ENCODE results near the gene FBXO2.
A peak's percentile ranks its signal among the peaks of the same experiment; 100 is the strongest.

FBXO2 gene, protein sequence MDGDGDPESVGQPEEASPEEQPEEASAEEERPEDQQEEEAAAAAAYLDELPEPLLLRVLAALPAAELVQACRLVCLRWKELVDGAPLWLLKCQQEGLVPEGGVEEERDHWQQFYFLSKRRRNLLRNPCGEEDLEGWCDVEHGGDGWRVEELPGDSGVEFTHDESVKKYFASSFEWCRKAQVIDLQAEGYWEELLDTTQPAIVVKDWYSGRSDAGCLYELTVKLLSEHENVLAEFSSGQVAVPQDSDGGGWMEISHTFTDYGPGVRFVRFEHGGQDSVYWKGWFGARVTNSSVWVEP

DNA sequence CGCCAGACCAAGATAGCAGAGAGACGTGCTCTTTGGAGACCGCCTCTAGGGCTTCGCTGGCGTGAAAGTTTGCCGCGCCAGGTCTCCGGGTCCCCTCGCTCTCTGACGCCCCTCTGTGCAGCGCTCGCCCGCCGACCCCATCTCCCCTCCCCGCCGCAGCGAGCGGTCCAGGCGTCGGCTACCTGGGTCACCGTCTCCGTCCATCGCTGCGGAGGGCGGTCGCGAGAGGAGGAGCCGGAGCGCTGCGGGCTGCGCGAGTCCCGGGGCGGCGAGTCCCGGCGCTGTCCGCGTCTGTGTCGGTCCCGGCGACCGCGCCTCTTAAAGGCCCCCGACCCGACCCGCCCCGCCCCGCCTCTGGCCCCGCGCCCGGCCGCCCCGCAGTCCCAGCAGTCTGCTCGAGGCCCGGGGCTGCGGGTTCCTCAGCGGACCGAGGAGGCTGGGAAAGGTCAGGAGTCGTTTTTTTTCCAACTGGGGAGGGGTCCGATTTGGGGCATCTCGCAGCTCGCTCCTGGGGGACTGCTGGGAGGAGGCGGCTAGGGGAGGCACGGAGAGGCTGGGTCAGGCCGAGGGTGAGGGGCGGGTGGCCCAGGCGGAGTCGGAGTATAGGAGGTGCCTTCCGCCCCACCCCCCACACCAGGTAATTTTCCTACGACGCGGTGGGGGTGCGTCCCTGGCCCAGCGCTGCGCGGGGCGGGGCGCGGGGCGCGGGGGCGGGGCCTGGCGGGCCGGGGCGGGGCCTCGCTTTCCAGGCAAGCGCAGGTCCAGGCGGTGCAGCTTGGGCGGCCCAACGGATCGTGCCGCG lies at the start of gene FBXO2, which contains the start of gene FBXO44:
Gene FBXO2, minus strand, starts transcription at position 293 of the 802 bp plus-strand sequence. Its CDS starts 89 bp downstream, at position 204.
Gene FBXO44, plus strand, starts transcription at position 741 of the 802 bp plus-strand sequence. CDS start 959 bp downstream, outside the sequence.
- TF ChIP-seq, protein P1, sequence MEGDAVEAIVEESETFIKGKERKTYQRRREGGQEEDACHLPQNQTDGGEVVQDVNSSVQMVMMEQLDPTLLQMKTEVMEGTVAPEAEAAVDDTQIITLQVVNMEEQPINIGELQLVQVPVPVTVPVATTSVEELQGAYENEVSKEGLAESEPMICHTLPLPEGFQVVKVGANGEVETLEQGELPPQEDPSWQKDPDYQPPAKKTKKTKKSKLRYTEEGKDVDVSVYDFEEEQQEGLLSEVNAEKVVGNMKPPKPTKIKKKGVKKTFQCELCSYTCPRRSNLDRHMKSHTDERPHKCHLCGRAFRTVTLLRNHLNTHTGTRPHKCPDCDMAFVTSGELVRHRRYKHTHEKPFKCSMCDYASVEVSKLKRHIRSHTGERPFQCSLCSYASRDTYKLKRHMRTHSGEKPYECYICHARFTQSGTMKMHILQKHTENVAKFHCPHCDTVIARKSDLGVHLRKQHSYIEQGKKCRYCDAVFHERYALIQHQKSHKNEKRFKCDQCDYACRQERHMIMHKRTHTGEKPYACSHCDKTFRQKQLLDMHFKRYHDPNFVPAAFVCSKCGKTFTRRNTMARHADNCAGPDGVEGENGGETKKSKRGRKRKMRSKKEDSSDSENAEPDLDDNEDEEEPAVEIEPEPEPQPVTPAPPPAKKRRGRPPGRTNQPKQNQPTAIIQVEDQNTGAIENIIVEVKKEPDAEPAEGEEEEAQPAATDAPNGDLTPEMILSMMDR (IDR thresholded peaks at IDR 0.05; ENCODE audit: borderline replicate concordance, control extremely low read depth, extremely low read depth, insufficient read depth, missing control alignments), result no peak
- in situ Hi-C loops (cut with MboI; ENCODE audit: low sequenced_read_pairs, unreplicated experiment), result loop anchor here (10.0 kb wide), 1 partner anchor 60 kb away; no protein-coding TSS in a partner anchor
- DNase-seq (ENCODE audit: low spot score), result peak; percentile 86

DNA sequence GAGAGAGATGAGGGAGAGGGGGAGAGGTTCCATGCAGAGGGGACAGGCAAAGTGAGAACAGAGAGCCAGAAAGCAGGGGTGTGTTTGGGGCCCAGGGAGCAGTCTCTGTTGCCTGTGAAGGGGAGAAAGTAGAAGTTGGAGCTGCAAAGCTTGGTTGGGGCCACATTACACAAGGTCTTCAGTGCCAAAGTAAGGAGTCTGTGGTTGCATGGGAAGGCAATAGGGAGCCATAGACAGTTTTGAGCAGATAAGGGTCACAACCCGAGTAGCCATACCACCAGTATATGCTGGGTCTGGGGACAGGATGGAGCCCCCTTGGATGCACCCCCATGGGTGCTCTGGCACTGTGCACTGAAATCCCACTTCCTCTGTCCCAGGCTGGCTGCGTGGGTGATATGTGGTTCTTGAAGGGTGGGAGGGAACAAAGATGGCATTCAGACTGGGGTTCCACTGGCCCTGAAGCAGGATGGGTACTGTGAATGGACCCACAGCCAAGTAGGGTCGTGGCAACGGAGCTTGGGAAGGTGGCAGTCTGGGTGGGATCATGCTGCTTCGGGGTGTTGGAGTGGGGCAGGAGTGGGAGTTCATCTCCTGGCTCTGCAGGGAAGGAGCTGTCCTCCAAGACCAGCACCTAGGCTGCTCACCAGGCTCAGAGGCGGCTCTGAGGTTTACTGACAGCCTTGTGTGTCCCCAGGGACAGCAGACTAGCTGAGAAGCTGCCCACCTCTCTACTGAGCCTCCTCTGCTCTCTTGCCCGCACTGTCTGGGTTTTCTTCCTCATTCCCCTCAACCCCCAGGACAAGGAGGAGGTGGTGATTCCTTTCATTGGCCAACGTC lies 49.3 kb upstream of the FBXO2 start:
- in situ Hi-C loops (cut with MboI; ENCODE audit: low sequenced_read_pairs, unreplicated experiment), result no loop called here

GRCh38 chr1:11701981-11702803 lies 48.0 kb upstream of the FBXO2 start:
- TF ChIP-seq, protein P1 (IDR thresholded peaks at IDR 0.05; ENCODE audit: borderline replicate concordance, control extremely low read depth, extremely low read depth, insufficient read depth, missing control alignments), result no peak
- in situ Hi-C loops (cut with MboI; ENCODE audit: low sequenced_read_pairs, unreplicated experiment), result no loop called here
- no peak for DNase-seq (ENCODE audit: low spot score)

More for the DNA sequence above, 49.3 kb upstream of the FBXO2 start:
- TF ChIP-seq, protein P1 (IDR thresholded peaks at IDR 0.05; ENCODE audit: borderline replicate concordance, control extremely low read depth, extremely low read depth, insufficient read depth, missing control alignments), result no peak
- no peak for DNase-seq (ENCODE audit: low spot score)

DNA sequence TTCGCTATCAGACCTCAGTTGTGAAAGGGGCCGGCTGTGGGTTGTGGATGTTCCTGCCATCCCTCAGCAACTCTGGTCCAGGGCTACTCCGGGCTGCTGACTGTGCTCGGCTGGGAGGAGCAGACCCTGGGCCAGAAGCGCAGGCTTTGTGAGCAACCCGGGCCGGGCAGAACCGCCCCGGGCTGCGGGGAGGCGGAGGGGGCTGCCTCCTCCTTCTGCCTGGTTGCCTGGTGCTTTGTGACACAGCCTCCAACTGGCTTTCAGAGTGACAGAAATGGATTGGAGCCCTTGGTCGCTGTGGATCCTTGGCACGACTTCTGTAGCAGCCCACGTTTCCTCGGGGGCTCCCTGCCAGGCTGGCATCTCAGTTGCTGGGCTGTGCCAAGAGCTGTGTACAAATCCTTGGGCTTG lies 47.3 kb upstream of the FBXO2 start:
- in situ Hi-C loops (cut with MboI; ENCODE audit: low sequenced_read_pairs, unreplicated experiment), result no loop called here

DNA sequence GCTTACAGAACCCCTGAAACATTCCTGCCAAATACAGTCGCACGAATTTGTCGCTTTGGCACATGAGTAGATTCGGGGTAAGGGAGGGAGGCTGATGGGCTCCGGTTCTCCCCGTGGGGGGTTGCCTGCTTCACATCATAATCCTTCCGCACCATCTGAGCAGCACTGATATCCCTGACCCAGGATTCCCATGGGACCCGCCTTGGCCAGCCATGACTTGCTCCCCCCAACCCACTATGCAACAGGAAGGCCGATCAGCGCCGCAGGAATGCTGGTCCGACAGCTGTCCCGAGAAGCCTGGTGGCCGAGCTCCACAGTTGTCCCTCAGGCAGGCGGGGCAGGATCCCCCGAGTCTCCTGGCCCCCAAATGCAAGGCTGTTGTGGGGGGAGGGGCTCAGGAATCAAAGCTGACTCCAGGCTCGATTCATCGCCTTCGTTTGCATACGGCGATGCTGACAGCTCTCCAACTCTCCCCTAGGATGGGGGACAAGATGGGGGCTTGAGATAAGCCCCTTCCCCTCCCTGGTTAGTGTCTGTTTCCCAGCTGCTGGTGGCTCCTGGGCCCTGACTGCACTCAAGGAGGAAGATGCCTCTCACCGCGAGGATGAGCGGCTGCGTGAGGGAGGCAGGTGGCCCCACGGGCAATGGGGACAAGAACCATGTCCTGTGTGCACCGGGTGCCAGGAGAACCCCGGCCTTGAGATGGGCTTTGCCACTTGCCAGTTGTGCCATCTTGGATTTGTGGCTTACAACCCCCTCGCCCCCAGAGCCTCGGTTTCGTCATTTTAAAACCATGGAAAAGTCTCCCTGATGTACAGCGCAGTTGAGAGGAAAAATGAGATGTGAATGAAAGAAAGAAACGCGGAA lies 46.6 kb upstream of the FBXO2 start:
- TF ChIP-seq, protein P1 (IDR thresholded peaks at IDR 0.05; ENCODE audit: borderline replicate concordance, control extremely low read depth, extremely low read depth, insufficient read depth, missing control alignments), result no peak
- in situ Hi-C loops (cut with MboI; ENCODE audit: low sequenced_read_pairs, unreplicated experiment), result no loop called here
- DNase-seq (ENCODE audit: low spot score), result no peak

More for the DNA sequence above, 47.3 kb upstream of the FBXO2 start:
- no peak for DNase-seq (ENCODE audit: low spot score)
- TF ChIP-seq, protein P1 (IDR thresholded peaks at IDR 0.05; ENCODE audit: borderline replicate concordance, control extremely low read depth, extremely low read depth, insufficient read depth, missing control alignments), result no peak

All from GM13976 (cell line).